ENCODE measurements around the gene MTA3.

MTA3 gene

GRCh38 chr2:42791606-42792005 lies 223.2 kb downstream of the MTA3 start:
- no peak for DNase-seq

- no peak for DNase-seq
These were observed 223.7 kb downstream of the MTA3 start for GRCh38 chr2:42792087-42792582.

- no peak for DNase-seq
These were observed 224.3 kb downstream of the MTA3 start, which contains the start of gene HAAO for GRCh38 chr2:42792583-42793333. Gene HAAO (minus strand): TSS chr2:42792583. CDS start chr2:42792536, 47 bp downstream.

GRCh38 chr2:42793334-42794270 lies 225.2 kb downstream of the MTA3 start:
- DNase-seq: no peak

- DNase-seq: no peak
These were observed 226.0 kb downstream of the MTA3 start for GRCh38 chr2:42794271-42795046.

- DNase-seq: no peak
These were observed 226.8 kb downstream of the MTA3 start for GRCh38 chr2:42795275-42795674.

GRCh38 chr2:42795841-42796301 lies 227.4 kb downstream of the MTA3 start:
- DNase-seq: no peak

- no peak for DNase-seq
These were observed 228.2 kb downstream of the MTA3 start for GRCh38 chr2:42796427-42797248.

GRCh38 chr2:42797281-42797680 lies 228.8 kb downstream of the MTA3 start:
- no peak for DNase-seq

- DNase-seq: no peak
These were observed 231.4 kb downstream of the MTA3 start for GRCh38 chr2:42799881-42800280.

- DNase-seq: no peak
These were observed 232.1 kb downstream of the MTA3 start for GRCh38 chr2:42800461-42800962.

GRCh38 chr2:42800981-42801380 lies 232.5 kb downstream of the MTA3 start:
- DNase-seq: no peak

GRCh38 chr2:42801381-42801780 lies 232.9 kb downstream of the MTA3 start:
- DNase-seq: no peak

- DNase-seq: no peak
These were observed 233.7 kb downstream of the MTA3 start for GRCh38 chr2:42802150-42802549.

GRCh38 chr2:42804338-42804737 lies 235.9 kb downstream of the MTA3 start:
- no peak for DNase-seq

GRCh38 chr2:42804891-42805290 lies 236.5 kb downstream of the MTA3 start:
- no peak for DNase-seq
